Keratinocyte (primary cell): Measurements from ENCODE around the gene FGF10. TPM values are rescaled to one million over a fixed set of nuclear protein-coding genes. Genes with fewer than 3 reads are reported as not detected.

Experiments
- DNase-seq: peaks from one replicate; pipeline ENCODE4 v3.0.0-alpha.2; 2011; ENCODE audit warnings: low read depth, missing footprints, low spot score
- FAIRE-seq: peaks from 2 replicates; lab custom pipeline; 2011; peaks lifted over from hg19 to GRCh38; lab: Jason Lieb, UNC
- H2AFZ ChIP-seq: 2 replicates; pipeline ENCODE4 v1.6.0; 2012; ENCODE audit warnings: low read length, control low read depth, inconsistent platforms; ENCODE audit not compliant: control insufficient read depth
- H3K27ac ChIP-seq: 2 replicates; pipeline ENCODE4 v1.5.1; 2011; ENCODE audit warnings: low read length; ENCODE audit not compliant: control insufficient read depth, insufficient read depth
- H3K27me3 ChIP-seq: 3 replicates; pipeline ENCODE4 v1.6.0; 2011; ENCODE audit warnings: low read length; ENCODE audit not compliant: control insufficient read depth, insufficient read depth; ENCODE audit errors: extremely low read depth
- H3K36me3 ChIP-seq, 2 experiments: 2 replicates in 1 of 2; 3 replicates in 1 of 2; pipeline ENCODE4 v1.5.1; 2011; ENCODE audit warnings: low read length in 2 of 2, mild to moderate bottlenecking in 1 of 2; ENCODE audit not compliant: control insufficient read depth in 2 of 2, insufficient read depth in 2 of 2; ENCODE audit errors: extremely low read depth in 1 of 2
- H3K4me1 ChIP-seq: 3 replicates; pipeline ENCODE4 v1.5.1; 2011; ENCODE audit warnings: low read length; ENCODE audit not compliant: control insufficient read depth, insufficient read depth; ENCODE audit errors: extremely low read depth
- H3K4me2 ChIP-seq: 3 replicates; pipeline ENCODE4 v1.6.0; 2011; ENCODE audit warnings: low read depth, low read length; ENCODE audit not compliant: control insufficient read depth, insufficient read depth; ENCODE audit errors: extremely low read depth
- H3K4me3 ChIP-seq, 3 experiments: fragments of 200-600 bp in 1 of 3; sonication (generic) in 1 of 3; 2 replicates in 2 of 3; 3 replicates in 1 of 3; pipeline ENCODE4 v1.5.1; 2011 to 2016; ENCODE audit warnings: low read length in 3 of 3, mild to moderate bottlenecking in 3 of 3, control low read depth in 2 of 3, inconsistent platforms in 1 of 3, low read depth in 1 of 3, mixed read lengths in 1 of 3, mixed run types in 1 of 3, moderate library complexity in 1 of 3; ENCODE audit not compliant: control insufficient read depth in 2 of 3, insufficient read depth in 2 of 3; ENCODE audit errors: extremely low read depth in 1 of 3
- H3K79me2 ChIP-seq: 2 replicates; pipeline ENCODE4 v1.6.0; 2012; ENCODE audit warnings: low read length; ENCODE audit not compliant: control insufficient read depth, insufficient read depth
- H3K9ac ChIP-seq: 3 replicates; pipeline ENCODE4 v1.6.0; 2011; ENCODE audit warnings: low read length; ENCODE audit not compliant: control insufficient read depth, insufficient read depth; ENCODE audit errors: extremely low read depth
- H3K9me1 ChIP-seq: 3 replicates; pipeline ENCODE4 v1.6.0; 2011; ENCODE audit warnings: low read length; ENCODE audit not compliant: control insufficient read depth, insufficient read depth; ENCODE audit errors: extremely low read depth
- H3K9me3 ChIP-seq: 2 replicates; pipeline ENCODE4 v1.5.1; 2012; ENCODE audit warnings: low read depth, low read length; ENCODE audit not compliant: control insufficient read depth
- H4K20me1 ChIP-seq: 3 replicates; pipeline ENCODE4 v1.6.0; 2011; ENCODE audit warnings: low read length; ENCODE audit not compliant: control insufficient read depth, insufficient read depth; ENCODE audit errors: extremely low read depth
- CTCF ChIP-seq, 3 experiments: IDR thresholded peaks in 1 of 3; conservative IDR thresholded peaks in 1 of 3; optimal IDR thresholded peaks in 1 of 3; 2 replicates in 2 of 3; 3 replicates in 1 of 3; pipeline versions ENCODE3 to v1.5.1; 2011; ENCODE audit warnings: low read length in 3 of 3, mild to moderate bottlenecking in 3 of 3, moderate library complexity in 2 of 3, control low read depth in 1 of 3, inconsistent platforms in 1 of 3; ENCODE audit not compliant: insufficient read depth in 2 of 3; ENCODE audit errors: extremely low read depth in 1 of 3
- EZH2 ChIP-seq: IDR thresholded peaks from one replicate; pipeline ENCODE4 v1.6.1; 2012; ENCODE audit warnings: inconsistent platforms, mild to moderate bottlenecking, low read length, moderate library complexity
- dilution Hi-C: fragments of 300-500 bp; cut with MboI; formaldehyde crosslinking; loops from one replicate; pipeline ENCODE4 v1.7.0; 2020; ENCODE audit warnings: low sequenced_read_pairs; ENCODE audit not compliant: extremely low pct_ligation_motif_present
- polyA plus RNA-seq, 5 experiments: library from polyadenylated mRNA; depleted of rRNA in 3 of 5; stranded (reverse) in 3 of 5; stranded (forward) in 1 of 5; unstranded in 1 of 5; fragments of >200 nt; gene quantifications; 1 replicate in 1 of 5; 2 replicates in 3 of 5; 3 replicates in 1 of 5; pipeline versions ENCODE4 v1.2.1 to v1.2.3, GENCODE V29; 2011 to 2012; ENCODE audit warnings: missing spikeins in 2 of 5, low read depth in 1 of 5, low replicate concordance in 1 of 5

Gene FGF10
- polyA plus RNA-seq, 1 donor (not counting 4 experiments of a cell fraction or from before 2014, with no cell fraction given), result not detected

- Histone ChIP-seq H4K20me1 (no peaks in the 10 kb centered on the region), H3K4me3 (no peak overlapping the region), H3K9ac (no peak overlapping the region), H3K27me3 (peaks cover 42% of the 10 kb centered on the region), H3K4me2 (no peak overlapping the region), H3K79me2 (no peaks in the 10 kb centered on the region), H3K36me3 (no peaks in the 10 kb centered on the region), H3K27ac (no peak overlapping the region), H3K9me1 (no peaks in the 10 kb centered on the region), H2AFZ (no peak overlapping the region), H3K9me3 (no peaks in the 10 kb centered on the region), H3K4me1 (peaks cover 4% of the 10 kb centered on the region)
- TF ChIP-seq CTCF (optimal IDR thresholded peaks at IDR 0.05 in 1 of 3, IDR thresholded peaks at IDR 0.05 in 1 of 3, conservative IDR thresholded peaks at IDR 0.05 in 1 of 3; ENCODE audit: extremely low read depth in 1 of 3, insufficient read depth in 2 of 3, low read length in 3 of 3), result no peak
- no peak for TF ChIP-seq EZH2
- FAIRE-seq (no peak), DNase-seq (no peak)
- dilution Hi-C loops, result no loop called here
These were observed 1.3 kb downstream of the FGF10 start for GRCh38 chr5:44387921-44388320.

- no peak overlapping the region for H3K4me3 ChIP-seq
- dilution Hi-C loops, result no loop called here
- H4K20me1 ChIP-seq, result no peaks in the 10 kb centered on the region
- H3K9ac ChIP-seq, result no peak overlapping the region
- H2AFZ ChIP-seq, result no peak overlapping the region
- peaks cover 42% of the 10 kb centered on the region for H3K27me3 ChIP-seq
- FAIRE-seq (no peak), DNase-seq (no peak)
- H3K79me2 ChIP-seq, result no peaks in the 10 kb centered on the region
- H3K9me3 ChIP-seq, result no peaks in the 10 kb centered on the region
- TF ChIP-seq EZH2 (no peak), CTCF (optimal IDR thresholded peaks at IDR 0.05 in 1 of 3, IDR thresholded peaks at IDR 0.05 in 1 of 3, conservative IDR thresholded peaks at IDR 0.05 in 1 of 3; ENCODE audit: extremely low read depth in 1 of 3, insufficient read depth in 2 of 3, low read length in 3 of 3) (no peak)
- no peak overlapping the region for H3K27ac ChIP-seq
- H3K36me3 ChIP-seq, result no peaks in the 10 kb centered on the region
- H3K9me1 ChIP-seq, result no peaks in the 10 kb centered on the region
- no peak overlapping the region for H3K4me2 ChIP-seq
- H3K4me1 ChIP-seq, result peaks cover 4% of the 10 kb centered on the region
These were observed 1.8 kb downstream of the FGF10 start for GRCh38 chr5:44387406-44387805.
